ENCODE data around the gene PRKN.

PRKN gene

GRCh38 chr6:161772176-161772575 is 955.4 kb downstream of the PRKN start:
- TF ChIP-seq CTCF (conservative IDR thresholded peaks at IDR 0.05; ENCODE audit: low read depth, low read length) = no peak
- no peak overlapping the region for H3K27ac ChIP-seq
- no peaks in the 10 kb centered on the region for H3K36me3 ChIP-seq (ENCODE audit: insufficient read depth)

GRCh38 chr6:161761966-161762365 is 965.6 kb downstream of the PRKN start:
- Histone ChIP-seq H4K20me1 (ENCODE audit: insufficient read depth) (no peaks in the 10 kb centered on the region), H2AFZ (ENCODE audit: low read depth) (no peak overlapping the region), H3K36me3 (ENCODE audit: insufficient read depth) (no peaks in the 10 kb centered on the region), H3K27ac (no peak overlapping the region), H3K4me3 (IDR thresholded peaks at IDR 0.05; ENCODE audit: insufficient read depth, low read depth, low read length) (no peak overlapping the region), H3K79me2 (ENCODE audit: insufficient read depth, low read depth) (no peaks in the 10 kb centered on the region), H3K27me3 (ENCODE audit: insufficient read depth, low read depth) (no peaks in the 10 kb centered on the region), H3K4me1 (ENCODE audit: low read depth, poor library complexity, severe bottlenecking) (no peaks in the 10 kb centered on the region), H3K4me2 (no peak overlapping the region), H3K9ac (no peak overlapping the region)
- no peak for TF ChIP-seq CTCF (conservative IDR thresholded peaks at IDR 0.05; ENCODE audit: low read depth, low read length)

More at GRCh38 chr6:161772176-161772575, 955.4 kb downstream of the PRKN start:
- Histone ChIP-seq H3K27me3 (ENCODE audit: insufficient read depth, low read depth) (no peaks in the 10 kb centered on the region), H3K79me2 (ENCODE audit: insufficient read depth, low read depth) (no peaks in the 10 kb centered on the region), H3K4me3 (IDR thresholded peaks at IDR 0.05; ENCODE audit: insufficient read depth, low read depth, low read length) (no peak overlapping the region), H3K4me1 (ENCODE audit: low read depth, poor library complexity, severe bottlenecking) (no peaks in the 10 kb centered on the region), H3K4me2 (no peak overlapping the region), H4K20me1 (ENCODE audit: insufficient read depth) (no peaks in the 10 kb centered on the region), H2AFZ (ENCODE audit: low read depth) (no peak overlapping the region), H3K9ac (no peak overlapping the region)

GRCh38 chr6:161755080-161755479 is 972.5 kb downstream of the PRKN start:
- Histone ChIP-seq H4K20me1 (ENCODE audit: insufficient read depth) (no peaks in the 10 kb centered on the region), H3K27me3 (ENCODE audit: insufficient read depth, low read depth) (no peaks in the 10 kb centered on the region), H3K27ac (no peak overlapping the region), H2AFZ (ENCODE audit: low read depth) (no peak overlapping the region), H3K4me2 (no peak overlapping the region), H3K4me3 (IDR thresholded peaks at IDR 0.05; ENCODE audit: insufficient read depth, low read depth, low read length) (no peak overlapping the region), H3K4me1 (ENCODE audit: low read depth, poor library complexity, severe bottlenecking) (no peaks in the 10 kb centered on the region), H3K9ac (no peak overlapping the region), H3K79me2 (ENCODE audit: insufficient read depth, low read depth) (no peaks in the 10 kb centered on the region), H3K36me3 (ENCODE audit: insufficient read depth) (no peaks in the 10 kb centered on the region)
- TF ChIP-seq CTCF (conservative IDR thresholded peaks at IDR 0.05; ENCODE audit: low read depth, low read length) = no peak

- TF ChIP-seq CTCF (conservative IDR thresholded peaks at IDR 0.05; ENCODE audit: low read depth, low read length) = no peak
- Histone ChIP-seq H3K79me2 (ENCODE audit: insufficient read depth, low read depth) (no peaks in the 10 kb centered on the region), H3K4me2 (no peak overlapping the region), H3K27ac (no peak overlapping the region), H3K9ac (no peak overlapping the region), H3K36me3 (ENCODE audit: insufficient read depth) (no peaks in the 10 kb centered on the region), H4K20me1 (ENCODE audit: insufficient read depth) (no peaks in the 10 kb centered on the region), H3K4me3 (IDR thresholded peaks at IDR 0.05; ENCODE audit: insufficient read depth, low read depth, low read length) (no peak overlapping the region), H3K4me1 (ENCODE audit: low read depth, poor library complexity, severe bottlenecking) (no peaks in the 10 kb centered on the region), H2AFZ (ENCODE audit: low read depth) (no peak overlapping the region), H3K27me3 (ENCODE audit: insufficient read depth, low read depth) (no peaks in the 10 kb centered on the region)
Observed at GRCh38 chr6:161750686-161751085, 976.9 kb downstream of the PRKN start.
